Stimulated activated naive B cell treated with anti-CD40 and anti-IgM and Interleukin-4, amounts not matched to agents 10 μg/mL and 1 μg/mL and 100 μg/mL, for 72 hours (primary cell): ENCODE measurements around the gene GSTM5.
"Not testable (repeated sequence)": the region's sequence is repeated elsewhere in the genome, so short reads cannot be mapped to it uniquely, and the experiment has no call there.

Experiments used
- ATAC-seq, 2 donors: fragments of 150-1000 bp; cut with Tn5 transposase; replicated peaks; 2 replicates each; pipeline ENCODE4 v1.10.0; 2021; ENCODE audit warnings: moderate library complexity in 1 of 2
- DNase-seq: peaks from one replicate; pipeline ENCODE4 v3.0.0; 2021
- H3K27ac Mint-ChIP-seq: one replicate; pipeline ENCODE4 v1.8.0; 2022; ENCODE audit warnings: mild to moderate bottlenecking, mixed read lengths
- H3K27me3 Mint-ChIP-seq, 2 donors: one replicate each; pipeline ENCODE4 v1.8.0; 2022; ENCODE audit warnings: mixed read lengths in 2 of 2
- H3K36me3 Mint-ChIP-seq, 2 donors: one replicate each; pipeline ENCODE4 v1.8.0; 2022; ENCODE audit warnings: mixed read lengths in 2 of 2, mild to moderate bottlenecking in 1 of 2
- H3K4me1 Mint-ChIP-seq, 2 donors: one replicate each; pipeline ENCODE4 v1.8.0; 2022; ENCODE audit warnings: mixed read lengths in 2 of 2, mild to moderate bottlenecking in 1 of 2
- H3K4me3 Mint-ChIP-seq, 2 donors: one replicate each; pipeline ENCODE4 v1.8.0; 2022; ENCODE audit warnings: mild to moderate bottlenecking in 2 of 2, mixed read lengths in 2 of 2, moderate library complexity in 1 of 2
- H3K9me3 Mint-ChIP-seq, 2 donors: one replicate each; pipeline ENCODE4 v1.8.0; 2022; ENCODE audit warnings: mixed read lengths in 2 of 2, mild to moderate bottlenecking in 1 of 2

The GSTM5 gene

GRCh38 chr1:109765896-109766615 lies 54.0 kb downstream of the GSTM5 start:
- ATAC-seq (no peak), DNase-seq (no peak)
- Mint-ChIP-seq H3K36me3 (no peaks in the 10 kb centered on the region), H3K27me3 (peaks cover 0 to 9% of the 10 kb centered on the region in 2 donors), H3K9me3 (no peaks in the 10 kb centered on the region), H3K27ac (no peak overlapping the region), H3K4me3 (no peak overlapping the region), H3K4me1 (peaks cover 0 to 1% of the 10 kb centered on the region in 2 donors)

GRCh38 chr1:109766991-109767636 lies 55.1 kb downstream of the GSTM5 start:
- H3K9me3 Mint-ChIP-seq, H3K27ac Mint-ChIP-seq, DNase-seq: not testable (repeated sequence)

More at GRCh38 chr1:109766991-109767636, 55.1 kb downstream of the GSTM5 start:
- ATAC-seq, H3K27me3 Mint-ChIP-seq, H3K36me3 Mint-ChIP-seq, H3K4me3 Mint-ChIP-seq, H3K4me1 Mint-ChIP-seq: not testable (repeated sequence)
